Measurements from ENCODE around the gene USP3. TPM values are rescaled to one million over a fixed set of nuclear protein-coding genes. Genes with fewer than 3 reads are reported as not detected.

Gene USP3
- total RNA-seq, 2 donors from 2014 or later, result 44.2 to 45.8 TPM

DNA sequence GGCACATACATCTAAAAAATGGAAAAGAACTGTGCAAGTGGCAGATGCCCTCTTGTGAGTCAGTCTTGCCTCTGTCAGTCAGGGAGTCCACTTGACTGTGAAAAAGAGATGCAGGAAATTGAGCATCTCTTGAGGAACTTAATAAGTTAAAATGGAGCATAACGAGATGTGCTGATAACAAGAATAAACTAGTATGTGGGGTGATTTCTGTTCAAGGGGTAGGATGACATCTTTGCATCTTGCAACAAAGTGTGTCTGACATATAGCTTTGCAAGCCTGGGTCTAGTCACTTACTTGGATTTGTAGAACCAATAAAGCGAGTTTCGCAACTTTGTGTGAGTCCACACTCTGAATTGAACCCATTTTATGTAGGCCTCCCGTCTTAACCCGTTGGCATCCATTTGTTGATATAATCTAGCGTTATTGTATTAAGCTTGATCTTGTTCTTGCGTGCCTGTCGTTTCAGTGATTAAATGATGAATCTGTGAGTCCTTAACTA is 2.2 kb downstream of the USP3 start:
- Histone ChIP-seq H3K27ac (peak overlapping the region; percentile 91 to 99), H3K4me3 (peak overlapping the region; percentile 79 to 91), H3K9me3 (no peaks in the 10 kb centered on the region), H3K4me1 (replicated peaks) (peaks cover 16% of the 10 kb centered on the region), H3K27me3 (replicated peaks; ENCODE audit: insufficient read depth) (no peaks in the 10 kb centered on the region), H3K36me3 (no peaks in the 10 kb centered on the region)
- TF ChIP-seq POLR2A (IDR thresholded peaks at IDR 0.05) (no peak), POLR2AphosphoS5 (IDR thresholded peaks at IDR 0.05) (no peak)
- TF ChIP-seq, protein P1, sequence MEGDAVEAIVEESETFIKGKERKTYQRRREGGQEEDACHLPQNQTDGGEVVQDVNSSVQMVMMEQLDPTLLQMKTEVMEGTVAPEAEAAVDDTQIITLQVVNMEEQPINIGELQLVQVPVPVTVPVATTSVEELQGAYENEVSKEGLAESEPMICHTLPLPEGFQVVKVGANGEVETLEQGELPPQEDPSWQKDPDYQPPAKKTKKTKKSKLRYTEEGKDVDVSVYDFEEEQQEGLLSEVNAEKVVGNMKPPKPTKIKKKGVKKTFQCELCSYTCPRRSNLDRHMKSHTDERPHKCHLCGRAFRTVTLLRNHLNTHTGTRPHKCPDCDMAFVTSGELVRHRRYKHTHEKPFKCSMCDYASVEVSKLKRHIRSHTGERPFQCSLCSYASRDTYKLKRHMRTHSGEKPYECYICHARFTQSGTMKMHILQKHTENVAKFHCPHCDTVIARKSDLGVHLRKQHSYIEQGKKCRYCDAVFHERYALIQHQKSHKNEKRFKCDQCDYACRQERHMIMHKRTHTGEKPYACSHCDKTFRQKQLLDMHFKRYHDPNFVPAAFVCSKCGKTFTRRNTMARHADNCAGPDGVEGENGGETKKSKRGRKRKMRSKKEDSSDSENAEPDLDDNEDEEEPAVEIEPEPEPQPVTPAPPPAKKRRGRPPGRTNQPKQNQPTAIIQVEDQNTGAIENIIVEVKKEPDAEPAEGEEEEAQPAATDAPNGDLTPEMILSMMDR (IDR thresholded peaks at IDR 0.05), result no peak
- DNase-seq (ENCODE audit: low spot score), result peak; percentile 37
- whole genome bisulfite sequencing, result 48% methylated on average over 8 of the region's 8 CpGs
- intact Hi-C loops (cut with DNase I), result loop anchor here (5.0 kb wide), 1 partner anchor 46 kb away; no protein-coding TSS in a partner anchor

DNA sequence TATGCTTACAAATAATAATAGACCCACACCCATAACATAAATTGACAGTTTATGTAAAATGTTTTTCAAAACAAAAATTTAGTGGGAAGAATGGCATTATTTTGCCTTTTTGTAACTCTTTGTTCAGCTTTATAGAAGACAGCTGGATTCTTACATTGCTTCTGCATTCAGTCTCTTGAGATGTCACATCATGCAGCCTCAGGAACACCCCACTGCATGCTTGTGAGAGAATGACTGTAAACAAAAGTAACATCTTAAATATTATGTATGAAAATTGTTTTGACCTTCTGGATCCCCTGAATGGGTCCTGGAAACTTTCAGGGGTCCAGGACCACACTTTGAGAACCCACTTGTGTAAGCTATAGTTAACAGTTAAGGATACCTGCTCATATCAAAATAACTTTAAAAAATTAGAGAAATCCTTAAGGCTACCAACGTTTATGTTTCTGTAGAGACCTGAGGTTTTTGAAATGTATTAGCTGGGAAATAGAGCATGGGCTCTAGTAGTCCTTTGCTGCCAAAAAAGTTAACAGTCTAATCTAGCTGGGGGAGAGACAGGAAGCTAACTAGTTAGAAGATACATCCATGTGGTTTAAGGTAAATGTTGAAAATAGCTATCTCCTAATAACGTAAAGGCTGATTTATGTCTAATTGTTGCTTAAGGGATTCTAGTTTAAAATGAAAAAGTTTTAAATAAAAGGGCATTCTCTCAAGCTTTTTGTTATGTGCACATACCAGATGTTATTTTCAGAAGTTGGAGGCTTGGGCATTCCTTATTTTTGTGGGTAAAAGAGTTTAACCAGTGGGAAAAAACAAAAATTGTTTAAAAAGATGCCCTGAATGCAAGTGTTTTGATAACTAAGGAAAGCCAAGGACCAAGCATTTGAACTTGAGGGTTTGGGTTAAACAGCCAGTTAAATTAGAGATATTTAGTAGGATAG is 3.8 kb downstream of the USP3 start:
- Histone ChIP-seq H3K4me1 (replicated peaks) (peaks cover 7% of the 10 kb centered on the region), H3K27me3 (replicated peaks; ENCODE audit: insufficient read depth) (no peaks in the 10 kb centered on the region), H3K36me3 (no peaks in the 10 kb centered on the region), H3K4me3 (no peak overlapping the region), H3K9me3 (no peaks in the 10 kb centered on the region), H3K27ac (no peak overlapping the region)
- 43% methylated on average over 2 of the region's 2 CpGs for WGBS
- intact Hi-C loops (cut with DNase I), result loop anchor here (5.0 kb wide), 1 partner anchor 44 kb away; no protein-coding TSS in a partner anchor
- TF ChIP-seq POLR2AphosphoS5 (IDR thresholded peaks at IDR 0.05), result no peak
- TF ChIP-seq POLR2A (IDR thresholded peaks at IDR 0.05), result no peak
- TF ChIP-seq, protein P1 (IDR thresholded peaks at IDR 0.05), result no peak
- no peak for DNase-seq (ENCODE audit: low spot score)

GRCh38 chr15:63509056-63509954 is 4.9 kb downstream of the USP3 start:
- intact Hi-C loops (cut with DNase I), result loop anchor here (5.0 kb wide), 1 partner anchor 43 kb away; no protein-coding TSS in a partner anchor
- Histone ChIP-seq H3K36me3 (no peaks in the 10 kb centered on the region), H3K9me3 (no peaks in the 10 kb centered on the region), H3K4me1 (replicated peaks) (peaks cover 9% of the 10 kb centered on the region), H3K4me3 (no peak overlapping the region), H3K27ac (no peak overlapping the region), H3K27me3 (replicated peaks; ENCODE audit: insufficient read depth) (no peaks in the 10 kb centered on the region)
- TF ChIP-seq POLR2A (IDR thresholded peaks at IDR 0.05) (no peak), POLR2AphosphoS5 (IDR thresholded peaks at IDR 0.05) (no peak)
- TF ChIP-seq, protein P1 (IDR thresholded peaks at IDR 0.05), result no peak
- 58% methylated on average over 6 of the region's 6 CpGs for WGBS
- DNase-seq (ENCODE audit: low spot score), result no peak

DNA sequence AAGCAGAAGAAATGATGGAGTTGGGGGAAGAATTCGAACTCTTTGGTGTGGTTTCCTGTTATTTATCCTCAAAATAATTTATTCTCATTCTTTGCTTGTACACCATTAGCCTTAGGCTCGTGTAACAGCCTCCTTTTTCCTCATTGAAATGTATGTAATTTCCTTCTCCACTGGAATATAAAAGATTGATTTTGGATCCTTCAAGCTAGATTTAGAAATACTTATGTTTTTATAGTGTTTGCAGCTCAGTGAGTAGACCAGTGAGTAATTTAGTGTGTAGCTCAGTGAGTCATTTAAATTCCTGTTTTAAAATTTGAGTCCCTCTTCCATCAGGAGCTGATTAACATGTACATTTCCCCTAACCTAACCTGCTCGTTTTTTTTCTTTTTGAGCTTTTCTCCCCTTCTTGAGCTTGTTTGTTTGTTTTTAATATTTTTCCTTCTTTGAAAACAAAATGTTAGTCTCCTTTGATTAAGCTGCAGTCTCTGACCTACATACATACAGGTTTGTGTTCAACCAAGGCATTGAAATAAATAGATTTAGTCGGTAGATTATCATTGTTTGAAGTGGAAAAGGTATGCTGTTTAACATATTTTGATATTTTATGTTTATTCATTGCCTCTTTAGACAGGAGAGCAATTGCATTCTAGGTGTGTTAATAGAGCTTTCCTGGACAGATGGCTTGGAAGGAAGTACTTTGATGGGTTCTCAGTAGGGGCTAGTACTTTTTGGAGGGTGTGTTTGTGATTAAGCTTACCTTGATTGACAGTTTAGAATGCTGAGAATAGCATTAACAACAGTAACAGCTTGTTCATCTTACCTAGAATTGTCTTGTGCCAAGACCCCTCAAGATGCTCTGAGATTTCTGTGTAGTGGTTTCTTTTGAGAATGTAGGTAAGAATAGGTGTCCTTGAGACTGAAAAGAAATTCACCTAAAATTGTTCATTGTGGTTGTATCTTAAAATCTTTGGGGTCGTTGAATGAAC is 5.9 kb downstream of the USP3 start:
- 54% methylated on average over 5 of the region's 5 CpGs for WGBS
- Histone ChIP-seq H3K27me3 (replicated peaks; ENCODE audit: insufficient read depth) (no peaks in the 10 kb centered on the region), H3K9me3 (no peaks in the 10 kb centered on the region), H3K4me3 (no peak overlapping the region), H3K27ac (no peak overlapping the region), H3K4me1 (replicated peaks) (peaks cover 11% of the 10 kb centered on the region), H3K36me3 (no peaks in the 10 kb centered on the region)
- intact Hi-C loops (cut with DNase I), result loop anchor here (5.0 kb wide), 1 partner anchor 42 kb away; no protein-coding TSS in a partner anchor
- TF ChIP-seq POLR2AphosphoS5 (IDR thresholded peaks at IDR 0.05) (no peak), POLR2A (IDR thresholded peaks at IDR 0.05) (no peak)
- TF ChIP-seq, protein P1 (IDR thresholded peaks at IDR 0.05), result no peak
- no peak for DNase-seq (ENCODE audit: low spot score)
